HG02678 (cell line): ENCODE measurements around the gene LARP4.
A peak's percentile ranks its signal among the peaks of the same experiment; 100 is the strongest.
"Not testable (repeated sequence)": the region's sequence is repeated elsewhere in the genome, so short reads cannot be mapped to it uniquely, and the experiment has no call there.

Source experiments
- ATAC-seq: cut with Tn5 transposase; IDR thresholded peaks from one replicate; pipeline ENCODE4 v1.9.1; 2021; ENCODE audit warnings: mild to moderate bottlenecking, moderate library complexity; ENCODE audit not compliant: unreplicated experiment

Gene LARP4

GRCh38 chr12:50400104-50400637, 514 bp upstream of the LARP4 start:
- no peak for ATAC-seq

GRCh38 chr12:50401500-50402081, 906 bp downstream of the LARP4 start:
- peak; percentile 11 for ATAC-seq

GRCh38 chr12:50402264-50403000, 1.7 kb downstream of the LARP4 start:
- ATAC-seq = no peak

GRCh38 chr12:50403001-50403440, 2.3 kb downstream of the LARP4 start:
- ATAC-seq = no peak

GRCh38 chr12:50404307-50404706, 3.6 kb downstream of the LARP4 start:
- no peak for ATAC-seq

- ATAC-seq = no peak
These were observed 10.5 kb downstream of the LARP4 start for GRCh38 chr12:50411051-50411660.

- ATAC-seq = no peak
These were observed 15.3 kb downstream of the LARP4 start for GRCh38 chr12:50415899-50416479.

- no peak for ATAC-seq
These were observed 18.6 kb downstream of the LARP4 start for GRCh38 chr12:50419112-50419909.

GRCh38 chr12:50422855-50423254, 22.2 kb downstream of the LARP4 start:
- ATAC-seq = not testable (repeated sequence)

- not testable (repeated sequence) for ATAC-seq
These were observed 22.7 kb downstream of the LARP4 start for GRCh38 chr12:50423342-50423741.

- no peak for ATAC-seq
These were observed 25.0 kb downstream of the LARP4 start for GRCh38 chr12:50425589-50426258.

GRCh38 chr12:50431656-50432055, 31.0 kb downstream of the LARP4 start:
- not testable (repeated sequence) for ATAC-seq

- ATAC-seq = no peak
These were observed 39.6 kb downstream of the LARP4 start for GRCh38 chr12:50440288-50440687.

GRCh38 chr12:50441763-50442162, 41.1 kb downstream of the LARP4 start:
- no peak for ATAC-seq

GRCh38 chr12:50442178-50442908, 41.7 kb downstream of the LARP4 start:
- no peak for ATAC-seq

GRCh38 chr12:50449671-50450070, 49.0 kb downstream of the LARP4 start:
- not testable (repeated sequence) for ATAC-seq

- ATAC-seq = no peak
These were observed 52.1 kb downstream of the LARP4 start for GRCh38 chr12:50452795-50453194.

- no peak for ATAC-seq
These were observed 53.2 kb downstream of the LARP4 start for GRCh38 chr12:50453872-50454271.

- no peak for ATAC-seq
These were observed 57.9 kb downstream of the LARP4 start for GRCh38 chr12:50458606-50459005.
